Neural progenitor cell (in vitro differentiated cells): ENCODE data around the gene ATAD2B. TPM values are rescaled to one million over a fixed set of nuclear protein-coding genes. Genes with fewer than 3 reads are reported as not detected.

Source experiments
- DNase-seq: peaks from one replicate; pipeline ENCODE4 v3.0.0-alpha.2; 2016; ENCODE audit warnings: low spot score
- H2AFZ ChIP-seq: fragments of 200-600 bp; sonication (generic); replicated peaks from 2 replicates; pipeline ENCODE4 v1.6.1; 2016; ENCODE audit warnings: antibody characterized with exemption
- H3F3A ChIP-seq: fragments of 200-600 bp; sonication (generic); 2 replicates; pipeline ENCODE4 v1.6.1; 2016; ENCODE audit warnings: antibody characterized with exemption, low read depth
- H3K27ac ChIP-seq: fragments of 200-600 bp; sonication (generic); 2 replicates; pipeline ENCODE4 v1.5.1; 2016; ENCODE audit warnings: mild to moderate bottlenecking
- H3K27me3 ChIP-seq: fragments of 200-600 bp; sonication (generic); 2 replicates; pipeline ENCODE4 v1.6.1; 2016; ENCODE audit warnings: mild to moderate bottlenecking, moderate library complexity
- H3K36me3 ChIP-seq: fragments of 200-600 bp; sonication (generic); 2 replicates; pipeline ENCODE4 v1.5.1; 2016
- H3K4me1 ChIP-seq: fragments of 200-600 bp; sonication (generic); 2 replicates; pipeline ENCODE4 v1.6.1; 2016; ENCODE audit warnings: mixed run types
- H3K4me2 ChIP-seq: fragments of 200-600 bp; sonication (generic); 2 replicates; pipeline ENCODE4 v1.6.1; 2016
- H3K4me3 ChIP-seq: fragments of 200-600 bp; sonication (generic); 2 replicates; pipeline ENCODE4 v1.5.1; 2016
- H3K79me2 ChIP-seq: fragments of 200-600 bp; sonication (generic); 2 replicates; pipeline ENCODE4 v1.6.1; 2016; ENCODE audit warnings: low read depth
- H3K9ac ChIP-seq: fragments of 200-600 bp; sonication (generic); 2 replicates; pipeline ENCODE4 v1.6.1; 2016
- H3K9me3 ChIP-seq: fragments of 200-600 bp; sonication (generic); 2 replicates; pipeline ENCODE4 v1.5.1; 2016; ENCODE audit warnings: low read depth
- H4K20me1 ChIP-seq: fragments of 200-600 bp; sonication (generic); 2 replicates; pipeline ENCODE4 v1.6.1; 2016; ENCODE audit warnings: low read depth
- H3K27ac Mint-ChIP-seq: 3 replicates; pipeline ENCODE4 v1.8.0; 2021; ENCODE audit warnings: mixed read lengths
- H3K27me3 Mint-ChIP-seq: 2 replicates; pipeline ENCODE4 v1.8.0; 2022; ENCODE audit warnings: low read depth, mild to moderate bottlenecking, inconsistent platforms, moderate library complexity, mixed read lengths; ENCODE audit not compliant: insufficient read depth
- H3K36me3 Mint-ChIP-seq: 3 replicates; pipeline ENCODE4 v1.8.0; 2021; ENCODE audit warnings: mixed read lengths
- H3K4me1 Mint-ChIP-seq: 3 replicates; pipeline ENCODE4 v1.8.0; 2021; ENCODE audit warnings: mixed read lengths
- H3K4me3 Mint-ChIP-seq: 3 replicates; pipeline ENCODE4 v1.8.0; 2021; ENCODE audit warnings: mild to moderate bottlenecking, moderate library complexity, mixed read lengths
- H3K9me3 Mint-ChIP-seq: 3 replicates; pipeline ENCODE4 v1.8.0; 2020; ENCODE audit warnings: mixed read lengths
- CTCF ChIP-seq: fragments of 200-600 bp; sonication (generic); IDR thresholded peaks from 2 replicates; pipeline ENCODE4 v1.5.1; 2017; ENCODE audit warnings: antibody characterized with exemption, mild to moderate bottlenecking
- EZH2 ChIP-seq: fragments of 200-600 bp; sonication (generic); IDR thresholded peaks from 2 replicates; pipeline ENCODE4 v1.6.1; 2017; ENCODE audit warnings: antibody characterized with exemption, mild to moderate bottlenecking, moderate library complexity
- EZH2phosphoT487 ChIP-seq: fragments of 200-600 bp; sonication (generic); IDR thresholded peaks from 2 replicates; pipeline ENCODE4 v1.6.1; 2017; ENCODE audit warnings: antibody characterized with exemption
- total RNA-seq: library from RNA; depleted of rRNA; stranded (reverse); fragments of >200 nt; gene quantifications from 2 replicates; pipeline ENCODE4 v1.2.3, GENCODE V29; 2015; ENCODE audit warnings: low replicate concordance

Gene ATAD2B
- total RNA-seq, 1 donor from 2014 or later, result 38.7 TPM

- TF ChIP-seq CTCF (no peak), EZH2phosphoT487 (no peak), EZH2 (no peak)
- no peak overlapping the region for H3K4me2 ChIP-seq
- H3K27ac Mint-ChIP-seq, result no peak overlapping the region
- H3K4me3 Mint-ChIP-seq, result no peak overlapping the region
- no peak for DNase-seq
- peaks cover 18% of the 10 kb centered on the region for H3K36me3 ChIP-seq
- H3K9me3 ChIP-seq, result no peaks in the 10 kb centered on the region
- no peak overlapping the region for H3K9ac ChIP-seq
- no peaks in the 10 kb centered on the region for H3K9me3 Mint-ChIP-seq
- no peaks in the 10 kb centered on the region for H3K4me1 ChIP-seq
- peaks cover 41% of the 10 kb centered on the region for H3K36me3 Mint-ChIP-seq
- H3K79me2 ChIP-seq, result no peaks in the 10 kb centered on the region
- no peak overlapping the region for H3K27ac ChIP-seq
- no peaks in the 10 kb centered on the region for H3K4me1 Mint-ChIP-seq
- H3K27me3 ChIP-seq, result no peaks in the 10 kb centered on the region
- no peaks in the 10 kb centered on the region for H3F3A ChIP-seq
- H3K27me3 Mint-ChIP-seq, result no peaks in the 10 kb centered on the region
- no peak overlapping the region for H2AFZ ChIP-seq
- no peak overlapping the region for H3K4me3 ChIP-seq
- no peaks in the 10 kb centered on the region for H4K20me1 ChIP-seq
Measured at GRCh38 chr2:23772056-23772455, 154.9 kb downstream of the ATAD2B start.

DNA sequence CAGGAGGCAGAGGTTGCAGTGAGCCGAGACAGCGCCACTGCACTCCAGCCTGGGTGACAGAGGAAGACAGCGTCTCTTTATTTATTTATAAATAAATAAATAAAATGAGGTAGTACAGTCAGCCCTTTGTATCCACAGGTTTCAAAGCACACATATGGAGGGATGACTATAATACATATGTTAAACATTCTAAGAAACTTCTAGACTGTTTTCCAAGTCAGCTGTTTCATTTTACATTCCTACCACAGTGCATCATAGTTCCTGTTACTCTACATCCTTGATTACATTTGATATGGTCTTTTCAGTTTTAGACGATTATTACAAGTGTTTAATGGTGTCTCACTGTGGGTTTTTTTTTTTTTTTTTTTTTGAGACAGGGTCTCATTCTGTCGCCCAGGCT is 157.6 kb downstream of the ATAD2B start:
- Histone ChIP-seq H3K27ac (no peak overlapping the region), H3K4me1 (no peaks in the 10 kb centered on the region), H4K20me1 (no peaks in the 10 kb centered on the region), H2AFZ (no peak overlapping the region), H3K27me3 (no peaks in the 10 kb centered on the region), H3K9me3 (no peaks in the 10 kb centered on the region), H3K4me3 (no peak overlapping the region), H3F3A (no peaks in the 10 kb centered on the region), H3K36me3 (peaks cover 21% of the 10 kb centered on the region), H3K4me2 (no peak overlapping the region), H3K9ac (no peak overlapping the region), H3K79me2 (no peaks in the 10 kb centered on the region)
- no peaks in the 10 kb centered on the region for H3K27me3 Mint-ChIP-seq
- no peak overlapping the region for H3K27ac Mint-ChIP-seq
- H3K4me1 Mint-ChIP-seq, result no peaks in the 10 kb centered on the region
- H3K36me3 Mint-ChIP-seq, result peaks cover 30% of the 10 kb centered on the region
- H3K4me3 Mint-ChIP-seq, result no peak overlapping the region
- DNase-seq, result no peak
- no peak for TF ChIP-seq CTCF
- no peak for TF ChIP-seq EZH2
- no peak for TF ChIP-seq EZH2phosphoT487
- no peaks in the 10 kb centered on the region for H3K9me3 Mint-ChIP-seq

- Histone ChIP-seq H3K79me2 (no peaks in the 10 kb centered on the region), H3F3A (no peaks in the 10 kb centered on the region), H3K4me2 (no peak overlapping the region), H4K20me1 (no peaks in the 10 kb centered on the region), H3K9me3 (no peaks in the 10 kb centered on the region), H3K27me3 (no peaks in the 10 kb centered on the region), H3K4me1 (no peaks in the 10 kb centered on the region), H3K4me3 (no peak overlapping the region), H2AFZ (no peak overlapping the region), H3K9ac (no peak overlapping the region), H3K27ac (no peak overlapping the region), H3K36me3 (peaks cover 15% of the 10 kb centered on the region)
- TF ChIP-seq EZH2 (no peak), CTCF (no peak), EZH2phosphoT487 (no peak)
- peaks cover 26% of the 10 kb centered on the region for H3K36me3 Mint-ChIP-seq
- no peaks in the 10 kb centered on the region for H3K9me3 Mint-ChIP-seq
- no peak overlapping the region for H3K27ac Mint-ChIP-seq
- H3K4me3 Mint-ChIP-seq, result no peak overlapping the region
- H3K27me3 Mint-ChIP-seq, result no peaks in the 10 kb centered on the region
- H3K4me1 Mint-ChIP-seq, result no peaks in the 10 kb centered on the region
- DNase-seq, result no peak
Measured at GRCh38 chr2:23767876-23768621, 158.9 kb downstream of the ATAD2B start.
